ENCODE data around the gene TAF6. TPM values are rescaled to one million over a fixed set of nuclear protein-coding genes. Genes with fewer than 3 reads are reported as not detected.

The TAF6 gene
- total RNA-seq, 1 donor from 2014 or later: 37.1 TPM

- no peak for DNase-seq
These were observed 1.5 kb upstream of the TAF6 start for GRCh38 chr7:100120733-100121036.

- DNase-seq: no peak
These were observed 993 bp upstream of the TAF6 start for GRCh38 chr7:100119970-100120732.

GRCh38 chr7:100118388-100119071 is 628 bp downstream of the TAF6 start:
- no peak for DNase-seq

- DNase-seq: no peak
These were observed 4.1 kb downstream of the TAF6 start for GRCh38 chr7:100115026-100115425.

GRCh38 chr7:100111914-100112313 is 7.2 kb downstream of the TAF6 start:
- no peak for DNase-seq

- no peak for DNase-seq
These were observed 8.0 kb downstream of the TAF6 start for GRCh38 chr7:100111156-100111555.

- DNase-seq: peak; percentile 28
These were observed 9.5 kb downstream of the TAF6 start for GRCh38 chr7:100109521-100110163.

- no peak for DNase-seq
These were observed 11.3 kb downstream of the TAF6 start for GRCh38 chr7:100107890-100108289.

- DNase-seq: no peak
These were observed 11.9 kb downstream of the TAF6 start for GRCh38 chr7:100107125-100107737.

- no peak for DNase-seq
These were observed 12.5 kb downstream of the TAF6 start for GRCh38 chr7:100106633-100107032.

GRCh38 chr7:100105534-100105933 is 13.6 kb downstream of the TAF6 start:
- DNase-seq: no peak

- peak; percentile 30 for DNase-seq
These were observed 16.0 kb downstream of the TAF6 start for GRCh38 chr7:100102950-100103840.

GRCh38 chr7:100101016-100101862 is 17.9 kb downstream of the TAF6 start, which contains the start of the genes AP4M1 and MCM7:
Gene AP4M1, plus strand, starts transcription at chr7:100101643. Its CDS starts 72 bp downstream, at chr7:100101715.
Gene MCM7, minus strand, starts transcription at chr7:100101397. Its CDS starts 103 bp downstream, at chr7:100101294.
- peak; percentile 99 for DNase-seq

- DNase-seq: peak; percentile 97
These were observed 18.6 kb downstream of the TAF6 start for GRCh38 chr7:100100420-100101015.

GRCh38 chr7:100099452-100099851 is 19.7 kb downstream of the TAF6 start:
- DNase-seq: peak; percentile 62

GRCh38 chr7:100098913-100099312 is 20.2 kb downstream of the TAF6 start:
- DNase-seq: no peak

GRCh38 chr7:100095704-100096103 is 23.5 kb downstream of the TAF6 start:
- DNase-seq: no peak

GRCh38 chr7:100095289-100095688 is 23.9 kb downstream of the TAF6 start:
- DNase-seq: no peak

- no peak for DNase-seq
These were observed 25.2 kb downstream of the TAF6 start for GRCh38 chr7:100093925-100094486.

GRCh38 chr7:100093498-100093897 is 25.7 kb downstream of the TAF6 start:
- peak; percentile 26 for DNase-seq

Data from dermis blood vessel endothelial cell (primary cell).